ENCODE measurements around the gene HES4.

GRCh38 chr1:993379-993995 is 6.4 kb downstream of the HES4 start:
- no peak for TF ChIP-seq CTCF (conservative IDR thresholded peaks at IDR 0.05 in 1 of 2, IDR thresholded peaks at IDR 0.05 in 1 of 2; ENCODE audit: low read depth in 1 of 2, low read length in 2 of 2)
- no peak for TF ChIP-seq EZH2 (IDR thresholded peaks at IDR 0.05; ENCODE audit: low read length, missing control alignments)

Data from fibroblast of lung (primary cell).